H9 (cell line): Measurements from ENCODE around the gene ERC2. TPM values are rescaled to one million over a fixed set of nuclear protein-coding genes. Genes with fewer than 3 reads are reported as not detected.

Source experiments
- DNase-seq: peaks from one replicate; pipeline ENCODE4 v3.0.0-alpha.2; 2017
- H2AFZ ChIP-seq: one replicate; pipeline ENCODE4 v1.6.1; 2013; ENCODE audit warnings: mild to moderate bottlenecking, low read length, control low read depth, moderate library complexity
- H2AK5ac ChIP-seq: 2 replicates; pipeline ENCODE4 v1.6.1; 2013; ENCODE audit warnings: low read length, control low read depth, mixed read lengths; ENCODE audit not compliant: insufficient read length
- H2BK120ac ChIP-seq: one replicate; pipeline ENCODE4 v1.6.1; 2013; ENCODE audit warnings: low read depth, mild to moderate bottlenecking, low read length, control low read depth, inconsistent platforms; ENCODE audit not compliant: poor library complexity, severe bottlenecking
- H2BK12ac ChIP-seq: 2 replicates; pipeline ENCODE4 v1.6.1; 2013; ENCODE audit warnings: low read length, control low read depth, mixed read lengths, low read depth; ENCODE audit not compliant: insufficient read length
- H2BK15ac ChIP-seq: 2 replicates; pipeline ENCODE4 v1.6.1; 2013; ENCODE audit warnings: low read depth, low read length, control low read depth
- H2BK20ac ChIP-seq: one replicate; pipeline ENCODE4 v1.6.1; 2013; ENCODE audit warnings: low read depth, mild to moderate bottlenecking, low read length, control low read depth, inconsistent platforms; ENCODE audit not compliant: poor library complexity, severe bottlenecking
- H2BK5ac ChIP-seq: 2 replicates; pipeline ENCODE4 v1.6.1; 2013; ENCODE audit warnings: low read length, control low read depth, mixed read lengths; ENCODE audit not compliant: insufficient read length
- H3K14ac ChIP-seq: 2 replicates; pipeline ENCODE4 v1.6.1; 2013; ENCODE audit warnings: low read length, control low read depth; ENCODE audit not compliant: insufficient read depth
- H3K18ac ChIP-seq: 2 replicates; pipeline ENCODE4 v1.6.1; 2013; ENCODE audit warnings: low read depth, mild to moderate bottlenecking, mixed read lengths, low read length, control low read depth; ENCODE audit not compliant: insufficient read length
- H3K23ac ChIP-seq: 2 replicates; pipeline ENCODE4 v1.6.1; 2013; ENCODE audit warnings: low read length, control low read depth, mixed read lengths, low read depth; ENCODE audit not compliant: insufficient read length
- H3K23me2 ChIP-seq: 2 replicates; pipeline ENCODE4 v1.6.1; 2013; ENCODE audit warnings: low read depth, mild to moderate bottlenecking, mixed read lengths, low read length, control low read depth; ENCODE audit not compliant: insufficient read length, poor library complexity, severe bottlenecking
- H3K27ac ChIP-seq: 2 replicates; pipeline ENCODE4 v1.5.1; 2013; ENCODE audit warnings: low read length, control low read depth, mixed read lengths, low read depth; ENCODE audit not compliant: insufficient read length
- H3K27me3 ChIP-seq: 2 replicates; pipeline ENCODE4 v1.6.1; 2013; ENCODE audit warnings: low read length, control low read depth, inconsistent platforms; ENCODE audit not compliant: insufficient read depth
- H3K4ac ChIP-seq: 2 replicates; pipeline ENCODE4 v1.6.1; 2013; ENCODE audit warnings: low read depth, mild to moderate bottlenecking, control low read depth, inconsistent platforms, low read length, moderate library complexity
- H3K4me1 ChIP-seq: 2 replicates; pipeline ENCODE4 v1.6.1; 2013; ENCODE audit warnings: low read length, control low read depth, inconsistent platforms; ENCODE audit not compliant: insufficient read depth
- H3K4me2 ChIP-seq: 2 replicates; pipeline ENCODE4 v1.6.1; 2013; ENCODE audit warnings: low read length, control low read depth, mixed read lengths; ENCODE audit not compliant: insufficient read length, insufficient read depth
- H3K56ac ChIP-seq: 2 replicates; pipeline ENCODE4 v1.6.1; 2013; ENCODE audit warnings: low read depth, mild to moderate bottlenecking, mixed read lengths, low read length, control low read depth; ENCODE audit not compliant: insufficient read length
- H3K79me1 ChIP-seq: 2 replicates; pipeline ENCODE4 v1.6.1; 2013; ENCODE audit warnings: low read depth, mild to moderate bottlenecking, moderate library complexity, low read length, control low read depth, inconsistent platforms; ENCODE audit not compliant: insufficient read depth, poor library complexity, severe bottlenecking
- H3K79me2 ChIP-seq: 2 replicates; pipeline ENCODE4 v1.6.1; 2013; ENCODE audit warnings: low read length, control low read depth, inconsistent platforms; ENCODE audit not compliant: insufficient read depth
- H3K9ac ChIP-seq: 2 replicates; pipeline ENCODE4 v1.6.1; 2013; ENCODE audit warnings: low read length, control low read depth, mixed read lengths; ENCODE audit not compliant: insufficient read length; ENCODE audit errors: extremely low read depth
- H3K9me3 ChIP-seq: one replicate; pipeline ENCODE4 v1.6.1; 2013; ENCODE audit warnings: low read depth, low read length, inconsistent platforms; ENCODE audit not compliant: control insufficient read depth
- H3T11ph ChIP-seq: one replicate; pipeline ENCODE4 v1.6.1; 2013; ENCODE audit warnings: mild to moderate bottlenecking, low read length, control low read depth, inconsistent platforms
- H4K20me1 ChIP-seq: one replicate; pipeline ENCODE4 v1.6.1; 2013; ENCODE audit not compliant: control insufficient read depth, insufficient read length, insufficient read depth
- H4K5ac ChIP-seq: 2 replicates; pipeline ENCODE4 v1.6.1; 2013; ENCODE audit warnings: low read depth, mild to moderate bottlenecking, mixed read lengths, low read length, control low read depth; ENCODE audit not compliant: insufficient read length
- H4K8ac ChIP-seq: replicated peaks from 2 replicates; pipeline ENCODE4 v1.6.1; 2013; ENCODE audit warnings: low read length, control low read depth, mixed read lengths, low read depth; ENCODE audit not compliant: insufficient read length
- H4K91ac ChIP-seq: 2 replicates; pipeline ENCODE4 v1.6.1; 2013; ENCODE audit warnings: low read depth, mild to moderate bottlenecking, moderate library complexity, mixed read lengths, low read length, control low read depth; ENCODE audit not compliant: insufficient read length
- H3K27ac Mint-ChIP-seq, 3 experiments: 2 replicates in 2 of 3; 3 replicates in 1 of 3; pipeline ENCODE4 v1.8.0; 2020 to 2021; ENCODE audit warnings: mixed read lengths in 3 of 3, mild to moderate bottlenecking in 1 of 3, moderate library complexity in 1 of 3
- H3K27me3 Mint-ChIP-seq: 2 replicates; pipeline ENCODE4 v1.8.0; 2021; ENCODE audit warnings: low read depth, mild to moderate bottlenecking, moderate library complexity, mixed read lengths
- H3K36me3 Mint-ChIP-seq, 3 experiments: 2 replicates in 2 of 3; 3 replicates in 1 of 3; pipeline ENCODE4 v1.8.0; 2020 to 2021; ENCODE audit warnings: low read depth in 3 of 3, mixed read lengths in 3 of 3; ENCODE audit not compliant: insufficient read depth in 1 of 3
- H3K4me1 Mint-ChIP-seq, 2 experiments: 2 replicates each; pipeline ENCODE4 v1.8.0; 2020; ENCODE audit warnings: mixed read lengths in 2 of 2
- H3K4me3 Mint-ChIP-seq, 2 experiments: 2 replicates in 1 of 2; 3 replicates in 1 of 2; pipeline ENCODE4 v1.8.0; 2020 to 2021; ENCODE audit warnings: mild to moderate bottlenecking in 2 of 2, mixed read lengths in 2 of 2, moderate library complexity in 1 of 2
- H3K9me3 Mint-ChIP-seq, 2 experiments: 2 replicates in 1 of 2; 3 replicates in 1 of 2; pipeline ENCODE4 v1.8.0; 2020; ENCODE audit warnings: mild to moderate bottlenecking in 2 of 2, mixed read lengths in 2 of 2, moderate library complexity in 1 of 2
- WGBS: extraction: QIAGEN DNeasy Blood & Tissue Kit; methylation state at CpG from one replicate; pipeline ENCODE4 v1.1.7; 2013; ENCODE audit warnings: missing lambda C conversion rate, low lambda C conversion rate, mixed read lengths; ENCODE audit not compliant: insufficient read length; ENCODE audit errors: extremely low coverage; 5-methylcytosine and 5-hydroxymethylcytosine counted together
- total RNA-seq: library from RNA; stranded (reverse); gene quantifications from 2 replicates; pipeline ENCODE4 v1.2.1, GENCODE V29; 2021
- TF ChIP-seq, protein P1 (sequence below): fragments of 200-600 bp; sonication (generic); conservative IDR thresholded peaks from 3 replicates; pipeline ENCODE4 v1.8.0; 2021; ENCODE audit warnings: antibody characterized with exemption, mild to moderate bottlenecking

ERC2 gene
- total RNA-seq, 1 experiment from 2014 or later, result 15.4 TPM

DNA sequence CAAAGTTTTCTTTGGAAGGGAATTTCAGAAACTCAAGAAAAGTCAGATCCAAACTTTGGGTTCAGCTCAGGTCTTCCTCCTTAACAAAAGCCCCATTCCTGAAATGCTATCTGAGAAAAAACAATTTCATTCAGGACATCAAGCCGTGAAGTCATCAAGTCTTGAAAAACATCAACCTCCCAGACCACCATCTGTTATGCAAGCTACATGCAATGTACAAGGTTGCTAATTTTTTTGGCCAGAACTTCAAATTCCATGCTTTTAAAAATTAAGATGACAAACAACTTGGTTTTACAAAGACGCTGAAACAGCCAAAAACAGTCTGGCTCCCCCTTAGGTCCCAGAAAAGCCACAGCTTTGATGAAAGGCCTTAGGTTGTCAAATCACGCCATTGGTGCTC lies 927.3 kb downstream of the ERC2 start:
- H3K79me2 ChIP-seq, result peaks cover 2% of the 10 kb centered on the region; the same call in 1 of the 2 replicates
- no peak overlapping the region for H2AFZ ChIP-seq
- no peak overlapping the region for H2BK5ac ChIP-seq
- no peaks in the 10 kb centered on the region for H4K20me1 ChIP-seq
- H2BK120ac ChIP-seq, result no peak overlapping the region
- no peaks in the 10 kb centered on the region for H3K79me1 ChIP-seq
- no CpG with 5 or more reads among the region's 3 CpGs for WGBS
- H3K4me2 ChIP-seq, result peak overlapping the region; percentile 19
- no peak overlapping the region for H2AK5ac ChIP-seq
- no peak overlapping the region for H4K91ac ChIP-seq
- H3K9me3 ChIP-seq, result no peaks in the 10 kb centered on the region
- H3K27ac ChIP-seq, result peak overlapping the region; percentile 17
- DNase-seq, result no peak
- no peak overlapping the region for H4K5ac ChIP-seq
- no peaks in the 10 kb centered on the region for H3K23me2 ChIP-seq
- H3K4ac ChIP-seq, result no peak overlapping the region
- no peak overlapping the region for H3T11ph ChIP-seq
- H3K4me3 Mint-ChIP-seq, result no peak overlapping the region
- H3K4me1 ChIP-seq, result peaks cover 11% of the 10 kb centered on the region
- peaks cover 48 to 55% of the 10 kb centered on the region in 2 experiments for H3K4me1 Mint-ChIP-seq
- H3K9ac ChIP-seq, result no peak overlapping the region
- H3K27me3 ChIP-seq, result no peaks in the 10 kb centered on the region
- H3K23ac ChIP-seq, result no peak overlapping the region
- H2BK12ac ChIP-seq, result no peak overlapping the region
- H3K27ac Mint-ChIP-seq, result no peak overlapping the region
- peaks cover 4% of the 10 kb centered on the region; the same call in 1 of the 2 replicates for H3K27me3 Mint-ChIP-seq
- no peaks in the 10 kb centered on the region for H3K9me3 Mint-ChIP-seq
- no peak overlapping the region for H2BK20ac ChIP-seq
- no peak overlapping the region for H3K18ac ChIP-seq
- no peak overlapping the region for H3K14ac ChIP-seq
- TF ChIP-seq, protein P1, sequence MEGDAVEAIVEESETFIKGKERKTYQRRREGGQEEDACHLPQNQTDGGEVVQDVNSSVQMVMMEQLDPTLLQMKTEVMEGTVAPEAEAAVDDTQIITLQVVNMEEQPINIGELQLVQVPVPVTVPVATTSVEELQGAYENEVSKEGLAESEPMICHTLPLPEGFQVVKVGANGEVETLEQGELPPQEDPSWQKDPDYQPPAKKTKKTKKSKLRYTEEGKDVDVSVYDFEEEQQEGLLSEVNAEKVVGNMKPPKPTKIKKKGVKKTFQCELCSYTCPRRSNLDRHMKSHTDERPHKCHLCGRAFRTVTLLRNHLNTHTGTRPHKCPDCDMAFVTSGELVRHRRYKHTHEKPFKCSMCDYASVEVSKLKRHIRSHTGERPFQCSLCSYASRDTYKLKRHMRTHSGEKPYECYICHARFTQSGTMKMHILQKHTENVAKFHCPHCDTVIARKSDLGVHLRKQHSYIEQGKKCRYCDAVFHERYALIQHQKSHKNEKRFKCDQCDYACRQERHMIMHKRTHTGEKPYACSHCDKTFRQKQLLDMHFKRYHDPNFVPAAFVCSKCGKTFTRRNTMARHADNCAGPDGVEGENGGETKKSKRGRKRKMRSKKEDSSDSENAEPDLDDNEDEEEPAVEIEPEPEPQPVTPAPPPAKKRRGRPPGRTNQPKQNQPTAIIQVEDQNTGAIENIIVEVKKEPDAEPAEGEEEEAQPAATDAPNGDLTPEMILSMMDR, result no peak
- no peak overlapping the region for H2BK15ac ChIP-seq
- H4K8ac ChIP-seq, result no peak overlapping the region
- H3K56ac ChIP-seq, result no peak overlapping the region
- H3K36me3 Mint-ChIP-seq, result peaks cover 0 to 3% (median 2%) of the 10 kb centered on the region in 3 experiments; a peak in 2 of 7 replicates
